Colonic mucosa (tissue), 4 donors: ENCODE data around the gene C1orf226. TPM values are rescaled to one million over a fixed set of nuclear protein-coding genes. Genes with fewer than 3 reads are reported as not detected.

Experiments used
- DNase-seq: peaks from one replicate; pipeline ENCODE4 v3.0.0-alpha.2; 2020
- H3K27ac ChIP-seq: fragments of 200-600 bp; one replicate; pipeline ENCODE4 v1.8.0; 2021
- H3K27me3 ChIP-seq: fragments of 200-600 bp; one replicate; pipeline ENCODE4 v1.8.0; 2021
- H3K36me3 ChIP-seq: fragments of 200-600 bp; one replicate; pipeline ENCODE4 v1.8.0; 2021
- H3K4me1 ChIP-seq: fragments of 200-600 bp; one replicate; pipeline ENCODE4 v1.8.0; 2021; ENCODE audit warnings: mild to moderate bottlenecking
- H3K4me3 ChIP-seq: fragments of 200-600 bp; one replicate; pipeline ENCODE4 v1.8.0; 2021
- H3K9ac ChIP-seq, 2 donors: one replicate each; pipeline ENCODE4 v1.7.0; 2013; ENCODE audit warnings: control low read depth in 2 of 2, low read depth in 2 of 2, low read length in 2 of 2
- H3K9me3 ChIP-seq: fragments of 200-600 bp; one replicate; pipeline ENCODE4 v1.8.0; 2021
- intact Hi-C: fragments of 100-400 bp; cut with DNase I; formaldehyde crosslinking; loops from one replicate; pipeline ENCODE4 v1.14.1; 2022
- total RNA-seq, 2 donors: library from RNA; stranded (reverse); fragmentation: NEBNext Ultra II Directional in 1 of 2; extraction: Animal tissue kit (Norgen Biotek cat#: 25700) in 1 of 2; gene quantifications; one replicate each; pipeline ENCODE4 v1.2.1, GENCODE V29; 2021
- TF ChIP-seq, protein P1 (sequence below): fragments of 200-600 bp; IDR thresholded peaks from one replicate; pipeline ENCODE4 v1.8.0; 2022; ENCODE audit warnings: antibody characterized with exemption, mild to moderate bottlenecking
- donor health status: healthy.
- donor health status: DM: no; HTN: no; CAD: no.
- donor health status: DM: no; HTN: no; CAD: no.

C1orf226 gene
- total RNA-seq, 2 donors from 2014 or later, result 26.9 to 54.0 TPM

DNA sequence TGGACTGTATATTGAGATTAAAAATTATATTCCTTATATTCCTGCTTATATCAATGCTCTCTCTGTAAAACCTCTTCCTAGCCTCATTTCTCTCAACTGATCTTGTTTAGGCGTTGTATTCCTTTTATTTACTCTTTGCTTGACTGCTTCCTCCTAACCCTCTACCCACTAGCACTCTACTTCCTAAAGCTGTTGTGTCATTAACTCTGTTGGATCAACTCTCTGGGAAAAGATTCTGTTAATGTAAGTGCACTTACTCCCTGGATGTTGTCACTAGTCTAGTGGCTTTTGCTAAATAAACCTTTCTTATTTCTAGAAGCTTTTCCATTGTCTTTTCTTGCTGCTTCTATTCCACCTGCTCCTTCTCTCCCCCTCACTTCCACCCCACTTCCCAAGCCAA, 11.4 kb upstream of the C1orf226 start:
- DNase-seq, result no peak
- Histone ChIP-seq H3K4me1 (peaks cover 8% of the 10 kb centered on the region), H3K36me3 (no peaks in the 10 kb centered on the region), H3K9ac (no peak overlapping the region), H3K4me3 (no peak overlapping the region), H3K27ac (peak overlapping the region; percentile 75), H3K9me3 (no peaks in the 10 kb centered on the region), H3K27me3 (no peaks in the 10 kb centered on the region)
- intact Hi-C loops, result no loop called here
- TF ChIP-seq, protein P1, sequence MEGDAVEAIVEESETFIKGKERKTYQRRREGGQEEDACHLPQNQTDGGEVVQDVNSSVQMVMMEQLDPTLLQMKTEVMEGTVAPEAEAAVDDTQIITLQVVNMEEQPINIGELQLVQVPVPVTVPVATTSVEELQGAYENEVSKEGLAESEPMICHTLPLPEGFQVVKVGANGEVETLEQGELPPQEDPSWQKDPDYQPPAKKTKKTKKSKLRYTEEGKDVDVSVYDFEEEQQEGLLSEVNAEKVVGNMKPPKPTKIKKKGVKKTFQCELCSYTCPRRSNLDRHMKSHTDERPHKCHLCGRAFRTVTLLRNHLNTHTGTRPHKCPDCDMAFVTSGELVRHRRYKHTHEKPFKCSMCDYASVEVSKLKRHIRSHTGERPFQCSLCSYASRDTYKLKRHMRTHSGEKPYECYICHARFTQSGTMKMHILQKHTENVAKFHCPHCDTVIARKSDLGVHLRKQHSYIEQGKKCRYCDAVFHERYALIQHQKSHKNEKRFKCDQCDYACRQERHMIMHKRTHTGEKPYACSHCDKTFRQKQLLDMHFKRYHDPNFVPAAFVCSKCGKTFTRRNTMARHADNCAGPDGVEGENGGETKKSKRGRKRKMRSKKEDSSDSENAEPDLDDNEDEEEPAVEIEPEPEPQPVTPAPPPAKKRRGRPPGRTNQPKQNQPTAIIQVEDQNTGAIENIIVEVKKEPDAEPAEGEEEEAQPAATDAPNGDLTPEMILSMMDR, result no peak

DNA sequence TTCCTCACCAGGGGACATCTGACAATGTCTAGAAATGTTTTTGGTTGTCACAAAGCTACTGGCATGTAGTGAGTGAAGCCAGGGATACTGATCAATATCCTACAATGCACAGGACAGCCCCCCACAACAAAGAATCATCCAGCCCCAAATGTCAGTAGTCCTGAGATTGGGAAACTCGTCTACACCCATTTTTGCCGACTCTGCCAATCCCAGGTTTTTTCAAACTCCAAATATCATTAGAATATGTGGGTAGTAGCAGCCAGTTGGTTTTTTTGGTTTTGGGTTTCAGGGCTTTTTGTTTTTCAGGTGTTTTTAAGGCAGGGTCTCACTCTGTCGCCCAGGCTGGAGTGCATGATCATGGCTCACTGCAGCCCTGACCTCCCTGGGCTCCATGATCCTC, 10.8 kb upstream of the C1orf226 start:
- no peaks in the 10 kb centered on the region for H3K9me3 ChIP-seq
- peak overlapping the region; percentile 75 for H3K27ac ChIP-seq
- DNase-seq, result no peak
- no peaks in the 10 kb centered on the region for H3K36me3 ChIP-seq
- H3K9ac ChIP-seq, result no peak overlapping the region
- no peak overlapping the region for H3K4me3 ChIP-seq
- TF ChIP-seq, protein P1, result no peak
- no peaks in the 10 kb centered on the region for H3K27me3 ChIP-seq
- intact Hi-C loops, result no loop called here
- peaks cover 8% of the 10 kb centered on the region for H3K4me1 ChIP-seq

DNA sequence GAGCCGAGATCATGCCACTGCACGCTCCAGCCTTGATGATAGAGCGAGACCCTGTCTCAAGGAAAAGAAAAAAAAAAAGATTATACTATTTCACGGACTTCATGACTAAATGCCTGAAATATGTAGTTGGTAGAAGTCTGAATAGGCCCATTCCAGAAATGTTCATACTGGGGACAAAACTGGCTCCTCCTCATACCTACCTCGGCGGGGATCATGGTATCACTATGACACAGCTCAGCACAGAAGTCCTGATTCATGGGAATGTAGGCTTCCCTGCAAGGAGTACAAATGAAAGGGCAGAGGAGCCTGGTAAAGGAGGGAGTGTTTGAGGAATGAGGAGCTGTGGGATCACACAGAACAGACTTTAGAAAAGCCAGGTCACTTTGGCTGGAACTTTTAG, 9.9 kb upstream of the C1orf226 start:
- TF ChIP-seq, protein P1, result no peak
- H3K4me1 ChIP-seq, result peaks cover 8% of the 10 kb centered on the region
- H3K4me3 ChIP-seq, result no peak overlapping the region
- H3K36me3 ChIP-seq, result no peaks in the 10 kb centered on the region
- peak overlapping the region; percentile 19 for H3K27ac ChIP-seq
- H3K9ac ChIP-seq, result peak overlapping the region in 1 of 2 donors; percentile 54
- intact Hi-C loops, result no loop called here
- H3K9me3 ChIP-seq, result no peaks in the 10 kb centered on the region
- DNase-seq, result no peak
- H3K27me3 ChIP-seq, result no peaks in the 10 kb centered on the region

DNA sequence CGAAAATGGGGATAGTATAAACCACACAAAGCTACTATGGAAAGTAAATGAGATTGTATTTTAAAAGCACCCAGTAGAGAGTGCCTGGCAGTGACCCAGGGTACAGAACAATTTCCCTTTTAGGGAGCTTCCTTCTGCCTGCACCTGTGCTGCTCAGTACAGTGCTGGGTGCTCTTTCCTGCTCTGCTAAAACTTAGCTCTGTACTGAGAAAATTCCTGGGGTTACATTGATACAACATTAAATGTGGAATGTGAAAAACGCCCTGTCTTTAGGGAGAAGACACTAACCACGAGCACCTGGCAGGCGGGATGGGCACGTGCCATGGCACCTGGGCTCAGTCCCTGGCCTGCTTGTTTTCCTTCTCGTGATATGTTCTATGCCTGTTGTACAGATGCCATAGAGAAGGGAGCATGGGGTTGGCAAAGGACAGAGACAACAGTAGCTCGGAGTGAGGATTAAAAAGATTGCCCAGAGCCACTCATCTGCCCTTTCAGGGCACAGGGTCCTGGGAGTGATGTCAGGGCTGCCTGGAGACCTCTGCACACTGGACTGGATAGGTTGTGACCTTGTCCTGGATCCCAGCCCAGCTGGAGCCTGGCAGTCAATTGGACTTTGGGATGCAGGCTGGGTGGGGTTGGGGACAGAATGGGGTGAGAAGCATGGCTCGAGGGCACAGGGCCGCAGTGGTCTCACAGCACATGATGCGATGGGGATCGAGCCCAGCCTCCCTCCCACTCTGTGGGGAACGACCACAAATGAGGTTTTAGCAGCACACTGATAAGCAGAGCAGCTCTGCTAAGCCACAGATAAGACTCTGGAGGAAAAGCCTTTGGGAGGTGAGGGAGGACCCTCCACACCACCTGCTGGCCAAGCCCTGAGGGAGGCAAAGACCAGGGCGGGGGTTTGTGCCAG, 9.1 kb upstream of the C1orf226 start:
- Histone ChIP-seq H3K9me3 (no peaks in the 10 kb centered on the region), H3K36me3 (no peaks in the 10 kb centered on the region), H3K27me3 (no peaks in the 10 kb centered on the region), H3K4me3 (no peak overlapping the region), H3K27ac (peak overlapping the region; percentile 19), H3K9ac (peak overlapping the region in 1 of 2 donors; percentile 54), H3K4me1 (peaks cover 8% of the 10 kb centered on the region)
- TF ChIP-seq, protein P1, result no peak
- peak; percentile 84 for DNase-seq
- intact Hi-C loops, result no loop called here

DNA sequence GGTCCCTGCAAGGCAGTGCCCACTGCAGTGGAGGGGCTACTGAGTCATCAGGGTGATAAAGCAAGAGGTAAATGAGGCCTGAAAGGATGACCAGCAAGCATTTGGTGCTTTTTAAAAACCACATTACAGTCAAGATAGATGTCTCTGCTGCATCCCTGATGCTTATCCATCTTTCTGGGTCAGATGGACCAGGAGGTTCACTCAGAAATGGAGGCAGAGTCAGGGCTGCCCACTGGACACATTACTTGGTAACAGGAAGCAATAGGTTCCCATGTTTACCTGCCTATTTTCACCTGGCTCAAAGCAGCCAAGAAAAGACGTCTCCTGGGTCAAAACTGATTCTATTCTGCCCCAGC, 8.5 kb upstream of the C1orf226 start:
- no peak for DNase-seq
- H3K9me3 ChIP-seq, result no peaks in the 10 kb centered on the region
- H3K36me3 ChIP-seq, result no peaks in the 10 kb centered on the region
- H3K9ac ChIP-seq, result no peak overlapping the region
- intact Hi-C loops, result no loop called here
- H3K27me3 ChIP-seq, result no peaks in the 10 kb centered on the region
- peak overlapping the region; percentile 19 for H3K27ac ChIP-seq
- TF ChIP-seq, protein P1, result no peak
- peaks cover 8% of the 10 kb centered on the region for H3K4me1 ChIP-seq
- no peak overlapping the region for H3K4me3 ChIP-seq
